HT1080 (cell line): Measurements from ENCODE around the gene IGSF21. TPM values are rescaled to one million over a fixed set of nuclear protein-coding genes. Genes with fewer than 3 reads are reported as not detected.

Experiments used
- DNase-seq: peaks from one replicate; pipeline ENCODE4 v3.0.0-alpha.2; 2015; ENCODE audit warnings: low read depth
- total RNA-seq: library from RNA; depleted of rRNA; stranded (reverse); fragments of >200 nt; shearing (Covaris generic); gene quantifications from 2 replicates; pipeline ENCODE4 v1.2.3, GENCODE V29; 2014

The IGSF21 gene
- total RNA-seq, 1 experiment from 2014 or later: not detected

GRCh38 chr1:18119289-18119688, 11.7 kb downstream of the IGSF21 start:
- DNase-seq: no peak

- DNase-seq: no peak
Measured at GRCh38 chr1:18119771-18120377, 12.3 kb downstream of the IGSF21 start.

GRCh38 chr1:18120638-18121037, 13.0 kb downstream of the IGSF21 start:
- DNase-seq: no peak

GRCh38 chr1:18121072-18121820, 13.6 kb downstream of the IGSF21 start:
- no peak for DNase-seq

GRCh38 chr1:18123467-18123992, 15.9 kb downstream of the IGSF21 start:
- no peak for DNase-seq

GRCh38 chr1:18124977-18125376, 17.4 kb downstream of the IGSF21 start:
- no peak for DNase-seq

GRCh38 chr1:18126616-18127015, 19.0 kb downstream of the IGSF21 start:
- no peak for DNase-seq

- no peak for DNase-seq
Measured at GRCh38 chr1:18128298-18128697, 20.7 kb downstream of the IGSF21 start.

- DNase-seq: no peak
Measured at GRCh38 chr1:18130356-18130755, 22.8 kb downstream of the IGSF21 start.

- no peak for DNase-seq
Measured at GRCh38 chr1:18132022-18132710, 24.6 kb downstream of the IGSF21 start.

GRCh38 chr1:18132711-18133541, 25.3 kb downstream of the IGSF21 start:
- DNase-seq: no peak

GRCh38 chr1:18134324-18135046, 26.9 kb downstream of the IGSF21 start:
- no peak for DNase-seq

- no peak for DNase-seq
Measured at GRCh38 chr1:18137759-18138345, 30.3 kb downstream of the IGSF21 start.

GRCh38 chr1:18139198-18139981, 31.8 kb downstream of the IGSF21 start:
- DNase-seq: no peak

GRCh38 chr1:18140411-18140810, 32.8 kb downstream of the IGSF21 start:
- no peak for DNase-seq

- no peak for DNase-seq
Measured at GRCh38 chr1:18141661-18142060, 34.1 kb downstream of the IGSF21 start.

- DNase-seq: no peak
Measured at GRCh38 chr1:18142471-18142870, 34.9 kb downstream of the IGSF21 start.

GRCh38 chr1:18142969-18143368, 35.4 kb downstream of the IGSF21 start:
- DNase-seq: no peak

- no peak for DNase-seq
Measured at GRCh38 chr1:18144062-18144461, 36.5 kb downstream of the IGSF21 start.
